Measurements from ENCODE around the gene EIF3B. TPM values are rescaled to one million over a fixed set of nuclear protein-coding genes. Genes with fewer than 3 reads are reported as not detected.
"Not testable (repeated sequence)": the region's sequence is repeated elsewhere in the genome, so short reads cannot be mapped to it uniquely, and the experiment has no call there.

EIF3B gene
- total RNA-seq, 1 donor from 2014 or later = 132 TPM

- Mint-ChIP-seq H3K27me3 (ENCODE audit: unreplicated experiment) (no peaks in the 10 kb centered on the region), H3K4me1 (ENCODE audit: unreplicated experiment) (peaks cover 31% of the 10 kb centered on the region), H3K4me3 (ENCODE audit: unreplicated experiment) (peak overlapping the region; percentile 55), H3K27ac (ENCODE audit: unreplicated experiment) (peak overlapping the region; percentile 3), H3K9me3 (ENCODE audit: unreplicated experiment) (no peaks in the 10 kb centered on the region), H3K36me3 (ENCODE audit: unreplicated experiment) (peaks cover 1% of the 10 kb centered on the region)
- DNase-seq (ENCODE audit: extremely low spot score, unreplicated experiment) = no peak
- TF ChIP-seq CTCF (IDR thresholded peaks at IDR 0.05) = no peak
Observed at GRCh38 chr7:2312267-2312929, 42.2 kb upstream of the EIF3B start.

DNA sequence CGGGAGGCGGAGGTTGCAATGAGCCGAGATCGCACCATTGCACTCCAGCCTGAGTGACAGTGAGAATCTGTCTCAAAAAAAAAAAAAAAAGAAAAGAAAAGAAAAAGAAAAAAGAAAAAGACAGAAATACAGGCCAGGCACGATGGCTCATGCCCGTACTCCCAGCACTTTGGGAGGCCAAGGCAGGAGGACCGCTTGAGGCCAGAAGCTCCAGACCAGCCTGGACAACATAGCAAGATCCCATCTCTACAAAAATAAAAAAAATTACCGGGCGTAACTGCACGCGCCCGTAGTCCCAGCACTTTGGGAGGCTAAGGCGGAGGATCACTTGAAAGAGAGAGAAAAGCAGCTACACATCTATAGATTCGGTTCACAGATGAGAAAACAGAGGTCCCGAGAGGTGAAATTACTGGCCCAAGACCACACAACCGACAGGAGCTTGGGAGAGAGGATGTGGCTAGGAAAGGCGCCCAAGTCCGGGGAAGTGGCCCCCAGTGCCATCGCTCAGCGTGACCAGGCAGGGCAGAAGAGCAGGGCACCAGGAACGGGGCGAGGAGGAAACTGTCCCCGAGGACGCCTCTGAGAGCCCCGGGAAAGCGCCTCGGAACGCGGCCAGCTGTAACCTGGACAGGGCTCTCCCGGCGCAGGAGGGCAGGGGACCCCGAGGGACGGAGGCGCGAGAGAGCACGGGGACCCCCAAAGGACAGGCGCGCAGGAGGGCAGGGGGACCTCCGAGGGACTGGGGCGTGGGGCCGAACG is 41.0 kb upstream of the EIF3B start:
- Mint-ChIP-seq H3K36me3 (ENCODE audit: unreplicated experiment) (no peaks in the 10 kb centered on the region), H3K4me3 (ENCODE audit: unreplicated experiment) (peak overlapping the region; percentile 89), H3K27me3 (ENCODE audit: unreplicated experiment) (no peaks in the 10 kb centered on the region), H3K9me3 (ENCODE audit: unreplicated experiment) (no peaks in the 10 kb centered on the region), H3K27ac (ENCODE audit: unreplicated experiment) (peak overlapping the region; percentile 86), H3K4me1 (ENCODE audit: unreplicated experiment) (peaks cover 31% of the 10 kb centered on the region)
- no peak for TF ChIP-seq CTCF (IDR thresholded peaks at IDR 0.05)
- DNase-seq (ENCODE audit: extremely low spot score, unreplicated experiment) = peak; percentile 84

- Mint-ChIP-seq H3K4me1 (ENCODE audit: unreplicated experiment) (peaks cover 31% of the 10 kb centered on the region), H3K36me3 (ENCODE audit: unreplicated experiment) (no peaks in the 10 kb centered on the region), H3K27me3 (ENCODE audit: unreplicated experiment) (no peaks in the 10 kb centered on the region), H3K4me3 (ENCODE audit: unreplicated experiment) (peak within 1 kb of the TSS; percentile 89), H3K9me3 (ENCODE audit: unreplicated experiment) (no peaks in the 10 kb centered on the region), H3K27ac (ENCODE audit: unreplicated experiment) (peak within 1 kb of the TSS; percentile 86)
- peak; percentile 98 for DNase-seq (ENCODE audit: extremely low spot score, unreplicated experiment)
- TF ChIP-seq CTCF (IDR thresholded peaks at IDR 0.05) = no peak
Observed at GRCh38 chr7:2314209-2314955, 40.2 kb upstream of the EIF3B start, which contains the start of gene SNX8. SNX8 (minus strand) TSS chr7:2314441; CDS start chr7:2314421, 20 bp downstream.

- not testable (repeated sequence) for H3K27me3 Mint-ChIP-seq (ENCODE audit: unreplicated experiment); H3K9me3 Mint-ChIP-seq (ENCODE audit: unreplicated experiment)
Observed at GRCh38 chr7:2314956-2315530, 39.6 kb upstream of the EIF3B start.

DNA sequence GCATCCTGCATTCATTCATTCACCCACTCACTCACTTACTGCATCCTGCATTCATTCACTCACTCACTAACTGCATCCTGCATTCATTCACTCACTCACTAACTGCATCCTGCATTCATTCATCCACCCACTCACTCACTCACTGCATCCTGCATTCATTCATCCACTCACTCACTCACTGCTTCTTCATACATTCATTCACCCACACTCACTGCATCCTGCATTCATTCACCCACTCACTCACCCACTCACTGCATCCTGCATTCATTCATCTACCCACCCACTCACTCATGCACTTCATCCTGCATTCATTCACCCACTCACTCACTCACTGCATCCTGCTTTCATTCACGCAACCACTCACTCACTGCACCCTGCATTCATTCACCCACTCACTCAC is 38.8 kb upstream of the EIF3B start:
- no peak overlapping the region for H3K27ac Mint-ChIP-seq (ENCODE audit: unreplicated experiment)

More at GRCh38 chr7:2314956-2315530, 39.6 kb upstream of the EIF3B start:
- not testable (repeated sequence) for H3K27ac Mint-ChIP-seq (ENCODE audit: unreplicated experiment); DNase-seq (ENCODE audit: extremely low spot score, unreplicated experiment); H3K36me3 Mint-ChIP-seq (ENCODE audit: unreplicated experiment); H3K4me3 Mint-ChIP-seq (ENCODE audit: unreplicated experiment)
- H3K4me1 Mint-ChIP-seq (ENCODE audit: unreplicated experiment) = peaks cover 25% of the 10 kb centered on the region

More for the DNA sequence above, 38.8 kb upstream of the EIF3B start:
- no peak for TF ChIP-seq CTCF (IDR thresholded peaks at IDR 0.05)
- DNase-seq (ENCODE audit: extremely low spot score, unreplicated experiment) = no peak
- Mint-ChIP-seq H3K4me3 (ENCODE audit: unreplicated experiment) (no peak overlapping the region), H3K27me3 (ENCODE audit: unreplicated experiment) (no peaks in the 10 kb centered on the region), H3K9me3 (ENCODE audit: unreplicated experiment) (no peaks in the 10 kb centered on the region), H3K4me1 (ENCODE audit: unreplicated experiment) (peaks cover 19% of the 10 kb centered on the region), H3K36me3 (ENCODE audit: unreplicated experiment) (no peaks in the 10 kb centered on the region)
